ENCODE data around the gene SASH3. TPM values are rescaled to one million over a fixed set of nuclear protein-coding genes. Genes with fewer than 3 reads are reported as not detected.

Gene SASH3
- total RNA-seq, 1 experiment from 2014 or later, result not detected

DNA sequence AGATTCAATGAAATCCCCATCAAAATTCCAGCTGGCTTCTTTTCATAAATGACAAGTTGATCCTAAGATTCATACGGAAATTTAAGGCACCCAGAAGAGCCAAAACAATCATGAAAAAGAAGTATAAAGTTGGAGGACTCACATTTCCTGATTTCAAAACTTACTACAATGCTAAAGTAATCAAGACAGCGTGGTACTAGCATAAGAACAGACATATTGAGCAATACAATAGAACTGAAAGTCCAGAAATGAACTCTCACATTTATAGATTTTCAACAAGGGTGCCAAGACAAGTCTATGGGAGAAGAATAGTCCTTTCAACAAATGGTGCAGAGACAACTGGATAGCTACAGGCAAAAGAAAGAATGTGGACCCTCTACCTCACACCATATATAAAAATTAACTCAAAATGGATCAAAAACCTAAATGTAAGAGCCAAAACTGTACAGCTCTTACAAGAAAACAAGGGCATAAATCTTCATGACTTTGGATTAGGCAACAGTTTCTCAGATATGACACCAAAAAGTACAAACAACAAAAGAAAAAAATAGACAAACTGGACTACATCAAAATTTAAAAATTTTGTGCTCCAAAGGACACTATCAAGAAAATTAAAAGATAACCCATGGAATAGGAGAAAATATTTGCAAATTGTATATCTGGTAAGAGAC lies 28.5 kb downstream of the SASH3 start:
- intact Hi-C loops (cut with micrococcal nuclease), result no loop called here
- Histone ChIP-seq H3K4me1 (ENCODE audit: insufficient read depth, low read length) (no peaks in the 10 kb centered on the region), H3K27ac (ENCODE audit: low read length) (no peak overlapping the region), H3K36me3 (ENCODE audit: low read depth, low read length) (peaks cover 6% of the 10 kb centered on the region; the same call in 1 of the 2 replicates), H3K4me3 (ENCODE audit: low read length) (no peak overlapping the region), H4K20me1 (ENCODE audit: low read length) (no peaks in the 10 kb centered on the region), H3K27me3 (ENCODE audit: low read length) (no peaks in the 10 kb centered on the region), H3K9me3 (ENCODE audit: low read length) (no peaks in the 10 kb centered on the region), H2AFZ (ENCODE audit: low read length) (no peak overlapping the region), H3K9ac (ENCODE audit: low read length) (no peak overlapping the region), H3K79me2 (ENCODE audit: low read length) (no peaks in the 10 kb centered on the region), H3F3A (ENCODE audit: low read length, unreplicated experiment) (no peaks in the 10 kb centered on the region), H3K4me2 (ENCODE audit: low read length) (no peak overlapping the region), H3K9me2 (replicated peaks; ENCODE audit: low read length) (no peaks in the 10 kb centered on the region)
- no peak for TF ChIP-seq CTCF (conservative IDR thresholded peaks at IDR 0.05; ENCODE audit: low read depth, low read length)
- TF ChIP-seq EZH2phosphoT487 (IDR thresholded peaks at IDR 0.05; ENCODE audit: borderline replicate concordance, low read length), result no peak
- TF ChIP-seq EZH2 (IDR thresholded peaks at IDR 0.05; ENCODE audit: low read length, unreplicated experiment), result no peak
- ChIA-PET POLR2A (ENCODE audit: unreplicated experiment) (no interaction called here), CTCF (interaction anchor here (0.6 kb wide), 1 partner anchor 173 kb away, joined by 3 read pairs; no protein-coding TSS in a partner anchor)
- no TSS peak for BruUV-seq (replicated peaks)
- ATAC-seq, result no peak
- DNase-seq, result no peak

DNA sequence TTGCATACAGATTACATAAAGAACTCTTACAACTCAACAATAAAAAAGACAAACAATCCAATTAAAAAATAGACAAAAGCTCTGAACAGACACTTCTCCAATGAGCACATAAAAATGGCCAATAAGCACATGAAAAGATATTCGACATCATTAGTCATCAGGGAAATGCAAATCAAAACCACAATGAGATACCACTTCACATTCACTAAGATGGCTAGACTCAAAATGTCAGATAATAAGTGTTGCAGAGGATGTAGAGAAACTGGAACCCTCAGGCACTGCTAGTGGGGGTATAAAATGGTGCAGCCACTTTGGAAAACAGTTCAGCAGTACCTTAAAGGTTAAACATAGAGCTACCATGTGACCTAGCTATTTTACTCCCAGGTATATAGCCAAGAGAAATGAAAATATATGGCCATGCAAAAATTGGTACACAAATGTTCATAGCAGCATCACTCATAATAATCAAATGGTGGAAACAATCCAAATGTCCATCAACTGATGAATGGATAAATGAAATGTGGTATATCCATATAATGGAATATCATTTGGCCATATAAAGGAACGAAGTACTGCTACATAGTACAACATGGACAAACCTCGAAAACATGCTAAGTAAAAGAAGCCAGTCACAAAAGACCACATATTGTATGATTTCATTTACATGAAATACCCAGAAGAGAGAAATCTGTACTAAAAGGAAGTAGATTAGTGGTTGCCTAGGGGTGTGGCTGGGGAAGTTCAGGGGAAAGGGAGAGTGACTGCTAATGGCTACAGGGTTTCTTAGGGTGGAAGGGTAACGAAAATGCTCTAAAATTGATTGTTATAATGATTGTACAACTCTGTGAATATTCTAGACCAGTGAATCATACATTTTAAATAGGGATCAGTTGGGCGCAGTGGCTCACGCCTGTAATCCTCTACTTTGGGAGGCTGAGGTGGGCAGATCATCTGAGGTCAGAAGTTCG lies 29.4 kb downstream of the SASH3 start:
- intact Hi-C loops (cut with micrococcal nuclease), result no loop called here
- no peak overlapping the region for H2AFZ ChIP-seq (ENCODE audit: low read length)
- no peak overlapping the region for H3K4me3 ChIP-seq (ENCODE audit: low read length)
- no peaks in the 10 kb centered on the region for H3F3A ChIP-seq (ENCODE audit: low read length, unreplicated experiment)
- H3K36me3 ChIP-seq (ENCODE audit: low read depth, low read length), result peaks cover 6% of the 10 kb centered on the region; the same call in 1 of the 2 replicates
- TF ChIP-seq EZH2 (IDR thresholded peaks at IDR 0.05; ENCODE audit: low read length, unreplicated experiment), result no peak
- no peak for TF ChIP-seq CTCF (conservative IDR thresholded peaks at IDR 0.05; ENCODE audit: low read depth, low read length)
- TF ChIP-seq EZH2phosphoT487 (IDR thresholded peaks at IDR 0.05; ENCODE audit: borderline replicate concordance, low read length), result no peak
- CTCF ChIA-PET, result interaction anchor here (0.6 kb wide), 1 partner anchor 172 kb away, joined by 3 read pairs; no protein-coding TSS in a partner anchor
- no peaks in the 10 kb centered on the region for H4K20me1 ChIP-seq (ENCODE audit: low read length)
- POLR2A ChIA-PET (ENCODE audit: unreplicated experiment), result no interaction called here
- no peaks in the 10 kb centered on the region for H3K79me2 ChIP-seq (ENCODE audit: low read length)
- no peaks in the 10 kb centered on the region for H3K4me1 ChIP-seq (ENCODE audit: insufficient read depth, low read length)
- no peaks in the 10 kb centered on the region for H3K27me3 ChIP-seq (ENCODE audit: low read length)
- BruUV-seq (replicated peaks), result no TSS peak
- ATAC-seq (no peak), DNase-seq (no peak)
- H3K4me2 ChIP-seq (ENCODE audit: low read length), result no peak overlapping the region
- no peak overlapping the region for H3K9ac ChIP-seq (ENCODE audit: low read length)
- H3K9me3 ChIP-seq (ENCODE audit: low read length), result no peaks in the 10 kb centered on the region
- no peaks in the 10 kb centered on the region for H3K9me2 ChIP-seq (replicated peaks; ENCODE audit: low read length)
- H3K27ac ChIP-seq (ENCODE audit: low read length), result no peak overlapping the region
